Measurements from ENCODE around the gene LAX1. TPM values are rescaled to one million over a fixed set of nuclear protein-coding genes. Genes with fewer than 3 reads are reported as not detected.
"Not testable (repeated sequence)": the region's sequence is repeated elsewhere in the genome, so short reads cannot be mapped to it uniquely, and the experiment has no call there.

Gene LAX1
- total RNA-seq, 4 donors from 2014 or later = 0.66 to 3.1 (median 1.6) TPM

DNA sequence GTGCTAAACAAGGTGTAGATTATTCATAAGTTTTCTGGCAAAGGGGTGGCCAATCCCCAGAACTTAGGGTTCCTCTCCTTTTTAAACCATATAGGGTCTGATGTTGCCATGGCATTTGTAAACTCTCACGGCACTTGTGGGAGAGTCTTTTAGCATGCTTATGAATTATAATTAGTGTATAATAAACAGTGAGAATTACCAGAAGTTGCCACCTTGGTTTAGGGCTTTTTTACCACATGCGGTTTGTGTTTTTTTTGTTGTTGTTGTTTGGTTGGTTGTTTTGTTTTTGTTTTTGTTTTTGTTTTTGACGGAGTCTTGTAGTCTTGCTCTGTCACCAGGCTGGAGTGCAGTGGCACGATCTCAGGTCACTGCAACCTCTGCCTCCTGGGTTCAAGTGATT, 8.9 kb upstream of the LAX1 start:
- ATAC-seq = no peak
- TF ChIP-seq EP300 (IDR thresholded peaks at IDR 0.05) = no peak
- TF ChIP-seq, protein P1, sequence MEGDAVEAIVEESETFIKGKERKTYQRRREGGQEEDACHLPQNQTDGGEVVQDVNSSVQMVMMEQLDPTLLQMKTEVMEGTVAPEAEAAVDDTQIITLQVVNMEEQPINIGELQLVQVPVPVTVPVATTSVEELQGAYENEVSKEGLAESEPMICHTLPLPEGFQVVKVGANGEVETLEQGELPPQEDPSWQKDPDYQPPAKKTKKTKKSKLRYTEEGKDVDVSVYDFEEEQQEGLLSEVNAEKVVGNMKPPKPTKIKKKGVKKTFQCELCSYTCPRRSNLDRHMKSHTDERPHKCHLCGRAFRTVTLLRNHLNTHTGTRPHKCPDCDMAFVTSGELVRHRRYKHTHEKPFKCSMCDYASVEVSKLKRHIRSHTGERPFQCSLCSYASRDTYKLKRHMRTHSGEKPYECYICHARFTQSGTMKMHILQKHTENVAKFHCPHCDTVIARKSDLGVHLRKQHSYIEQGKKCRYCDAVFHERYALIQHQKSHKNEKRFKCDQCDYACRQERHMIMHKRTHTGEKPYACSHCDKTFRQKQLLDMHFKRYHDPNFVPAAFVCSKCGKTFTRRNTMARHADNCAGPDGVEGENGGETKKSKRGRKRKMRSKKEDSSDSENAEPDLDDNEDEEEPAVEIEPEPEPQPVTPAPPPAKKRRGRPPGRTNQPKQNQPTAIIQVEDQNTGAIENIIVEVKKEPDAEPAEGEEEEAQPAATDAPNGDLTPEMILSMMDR (IDR thresholded peaks at IDR 0.05) = no peak
- TF ChIP-seq POLR2A (IDR thresholded peaks at IDR 0.05) = no peak
- no peak for TF ChIP-seq POLR2AphosphoS5 (IDR thresholded peaks at IDR 0.05)

DNA sequence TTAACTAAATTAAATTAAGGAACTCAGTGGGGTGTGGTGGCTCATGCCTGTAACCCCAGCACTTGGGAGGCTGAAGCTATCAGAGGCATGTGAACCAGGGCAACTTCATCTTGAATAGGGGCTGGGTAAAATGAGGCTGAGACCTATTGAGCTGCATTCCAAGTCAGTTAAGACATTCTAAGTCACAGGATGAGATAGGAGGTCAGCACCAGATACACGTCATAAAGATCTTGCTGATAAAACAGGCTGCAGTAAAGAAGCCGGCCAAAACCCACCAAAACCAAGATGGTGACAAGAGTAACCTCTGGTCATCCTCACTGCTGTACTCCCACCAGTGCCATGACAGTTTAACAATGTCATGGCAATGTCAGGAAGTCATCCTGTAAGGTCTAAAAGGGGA, 6.2 kb upstream of the LAX1 start:
- not testable (repeated sequence) for H3K27me3 ChIP-seq, H3K27ac ChIP-seq, H3K9me3 ChIP-seq, ATAC-seq, H3K36me3 ChIP-seq, H3K4me3 ChIP-seq, H3K4me1 ChIP-seq
- WGBS, 2 donors (ENCODE audit: low coverage in 1 of 2) = 65% methylated on average over 2 of the region's 2 CpGs; no CpG with 5 or more reads in 1 of the 2 donors

More for the DNA sequence above, 8.9 kb upstream of the LAX1 start:
- Histone ChIP-seq H3K9me3 (no peaks in the 10 kb centered on the region), H3K36me3 (no peaks in the 10 kb centered on the region), H3K4me1 (peaks cover 0 to 2% (median 0%) of the 10 kb centered on the region in 3 donors), H3K27ac (no peak overlapping the region), H3K27me3 (no peaks in the 10 kb centered on the region), H3K4me3 (no peak overlapping the region)
- 79 to 83% methylated on average over 2 to 3 of the region's 4 CpGs for WGBS, 2 donors (ENCODE audit: low coverage in 1 of 2)

DNA sequence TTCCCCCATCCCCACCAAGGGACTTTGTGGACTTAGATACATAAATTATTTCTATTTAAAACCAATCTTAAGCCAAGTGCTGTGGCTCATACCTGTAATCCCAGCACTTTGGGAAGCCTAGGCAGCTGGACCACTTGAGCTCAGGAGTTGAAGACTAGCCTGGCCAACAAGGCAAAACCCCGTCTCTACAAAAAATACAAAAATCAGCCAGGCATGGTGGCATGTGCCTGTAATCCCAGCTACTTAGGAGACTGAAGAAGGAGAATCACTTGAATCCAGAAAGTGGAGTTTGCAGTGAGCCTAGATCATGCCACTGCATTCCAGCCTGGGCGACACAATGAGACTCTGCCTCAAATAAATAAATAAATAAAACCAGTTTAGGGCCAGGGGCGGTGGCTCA, 4.5 kb upstream of the LAX1 start:
- no peaks in the 10 kb centered on the region for H3K9me3 ChIP-seq
- 89 to 100% methylated on average over 1 to 2 of the region's 3 CpGs for WGBS, 2 donors (ENCODE audit: low coverage in 1 of 2)
- H3K36me3 ChIP-seq = no peaks in the 10 kb centered on the region
- H3K27ac ChIP-seq = no peak overlapping the region
- TF ChIP-seq, protein P1 (IDR thresholded peaks at IDR 0.05) = no peak
- TF ChIP-seq POLR2AphosphoS5 (IDR thresholded peaks at IDR 0.05) (no peak), EP300 (IDR thresholded peaks at IDR 0.05) (no peak), POLR2A (IDR thresholded peaks at IDR 0.05) (no peak)
- H3K4me1 ChIP-seq = no peaks in the 10 kb centered on the region
- no peak for ATAC-seq
- H3K27me3 ChIP-seq = no peaks in the 10 kb centered on the region
- no peak overlapping the region for H3K4me3 ChIP-seq

DNA sequence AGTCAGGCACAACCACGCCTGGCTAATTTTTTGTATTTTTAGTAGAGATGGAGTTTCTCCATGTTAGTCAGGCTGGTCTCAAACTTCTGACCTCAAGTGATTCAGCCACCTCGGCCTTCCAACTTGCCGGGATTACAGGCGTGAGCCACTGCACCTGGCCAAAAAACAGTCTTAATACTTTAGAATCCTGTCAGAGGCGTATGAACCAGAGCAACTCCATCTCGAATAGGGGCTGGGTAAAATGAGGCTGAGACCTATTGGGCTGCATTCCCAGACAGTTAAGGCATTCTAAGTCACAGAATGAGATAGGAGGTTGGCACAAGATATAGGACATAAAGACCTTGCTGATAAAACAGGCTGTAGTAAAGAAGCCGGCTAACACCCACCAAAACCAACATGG, 3.0 kb upstream of the LAX1 start:
- WGBS, 2 donors (ENCODE audit: low coverage in 1 of 2) = 82% methylated on average over 6 of the region's 7 CpGs; no CpG with 5 or more reads in 1 of the 2 donors
- not testable (repeated sequence) for ATAC-seq, H3K27me3 ChIP-seq

DNA sequence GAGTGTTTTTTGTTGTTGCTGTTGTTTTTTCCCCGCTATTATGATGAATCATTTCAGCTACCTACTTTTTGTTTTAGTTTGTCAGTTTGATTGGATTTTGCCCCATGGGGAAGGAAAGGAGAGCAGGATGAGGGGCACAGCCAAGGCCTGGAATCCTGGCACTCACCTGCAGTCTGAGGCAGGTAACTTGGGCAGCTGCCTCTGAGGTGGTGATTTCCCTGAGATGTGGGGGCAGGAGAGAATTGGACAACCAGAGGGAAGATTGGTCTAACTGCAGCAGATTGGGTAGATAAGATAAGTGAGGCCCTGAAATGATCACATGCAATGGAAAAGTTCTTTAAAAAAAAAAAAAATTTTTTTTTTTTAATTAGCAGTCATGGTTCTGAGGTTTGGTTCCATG, 1.5 kb upstream of the LAX1 start:
- H3K4me3 ChIP-seq = no peak overlapping the region
- no peaks in the 10 kb centered on the region for H3K4me1 ChIP-seq
- WGBS, 2 donors (ENCODE audit: low coverage in 1 of 2) = 100% methylated on average over 1 of the region's 1 CpG
- H3K9me3 ChIP-seq = no peaks in the 10 kb centered on the region
- H3K36me3 ChIP-seq = no peaks in the 10 kb centered on the region
- no peak for ATAC-seq
- no peak overlapping the region for H3K27ac ChIP-seq
- TF ChIP-seq POLR2A (IDR thresholded peaks at IDR 0.05) = no peak
- TF ChIP-seq, protein P1 (IDR thresholded peaks at IDR 0.05) = no peak
- H3K27me3 ChIP-seq = no peaks in the 10 kb centered on the region

More for the DNA sequence above, 3.0 kb upstream of the LAX1 start:
- H3K4me3 ChIP-seq, H3K4me1 ChIP-seq, H3K9me3 ChIP-seq, H3K36me3 ChIP-seq, H3K27ac ChIP-seq: not testable (repeated sequence)

DNA sequence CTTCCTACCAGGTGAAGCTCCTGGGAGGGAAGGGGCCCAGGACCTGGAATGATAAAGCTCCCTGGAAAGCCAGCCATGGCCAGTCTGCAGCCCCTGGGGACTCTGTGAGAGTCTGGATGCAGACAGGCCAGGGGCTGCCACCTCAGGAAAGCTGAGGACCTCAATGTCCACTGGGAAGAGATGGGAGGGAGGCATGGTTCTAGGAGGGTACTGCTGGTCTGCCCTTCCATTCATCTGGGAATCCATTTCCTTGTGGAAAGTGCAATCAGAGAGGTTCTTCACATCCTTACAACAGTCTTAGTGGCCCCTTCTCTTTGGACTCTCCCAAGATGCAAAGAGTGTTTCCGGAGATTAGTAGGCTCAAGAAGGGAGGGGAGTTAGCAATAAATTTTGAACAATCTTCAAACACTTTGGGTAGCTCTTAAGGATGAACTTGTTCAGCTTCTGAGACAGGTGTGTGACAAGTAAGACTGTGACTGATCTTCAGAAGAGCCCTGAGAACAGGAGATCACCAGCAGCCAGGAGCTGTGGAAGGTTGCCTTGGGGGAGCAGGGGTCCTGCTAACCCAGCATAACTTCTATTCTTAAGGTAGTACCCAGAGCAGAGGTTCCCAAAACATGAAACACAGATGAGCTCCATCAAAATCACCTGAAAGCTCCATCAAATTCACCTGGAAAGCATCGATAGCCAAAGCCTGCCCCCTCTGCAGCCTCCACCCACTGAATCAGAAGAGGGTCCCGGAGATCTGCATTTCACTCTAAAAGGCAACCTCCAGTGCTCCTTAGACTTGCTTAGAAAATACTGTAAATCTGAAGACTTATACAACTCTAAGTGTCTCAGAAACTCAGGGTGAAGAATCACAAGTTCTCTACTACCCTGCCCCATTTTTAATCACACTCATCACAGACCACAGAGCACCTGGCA, 616 bp upstream of the LAX1 start:
- 43 to 100% methylated on average over 1 to 2 of the region's 3 CpGs for WGBS, 2 donors (ENCODE audit: low coverage in 1 of 2)
- Histone ChIP-seq H3K27ac (no peak overlapping the region), H3K36me3 (no peaks in the 10 kb centered on the region), H3K4me1 (peaks cover 0 to 8% (median 0%) of the 10 kb centered on the region in 3 donors), H3K4me3 (no peak overlapping the region), H3K27me3 (no peaks in the 10 kb centered on the region), H3K9me3 (no peaks in the 10 kb centered on the region)
- TF ChIP-seq POLR2AphosphoS5 (IDR thresholded peaks at IDR 0.05) (no peak), POLR2A (IDR thresholded peaks at IDR 0.05) (no peak), EP300 (IDR thresholded peaks at IDR 0.05) (no peak)
- TF ChIP-seq, protein P1 (IDR thresholded peaks at IDR 0.05) = no peak
- no peak for ATAC-seq

All from gastroesophageal sphincter (tissue), 4 donors.